Measurements from ENCODE around the gene TBCK.

- TF ChIP-seq POLR2A (IDR thresholded peaks at IDR 0.05), result no peak
- TF ChIP-seq CTCF (IDR thresholded peaks at IDR 0.05), result no peak
These were observed 39.2 kb upstream of the TBCK start for GRCh38 chr4:106355193-106355592.
